Measurements from ENCODE around the gene FLRT1.

- TF ChIP-seq KDM1A (IDR thresholded peaks at IDR 0.05; ENCODE audit: low read depth) (no peak), HDAC2 (IDR thresholded peaks at IDR 0.05) (no peak)
Measured at GRCh38 chr11:64021757-64022093, 14.0 kb upstream of the FLRT1 start.

All from A549 (cell line).